HG03342 (cell line): Measurements from ENCODE around the gene MRPS10.
"Not testable (repeated sequence)": the region's sequence is repeated elsewhere in the genome, so short reads cannot be mapped to it uniquely, and the experiment has no call there.

Experiments used
- ATAC-seq: cut with Tn5 transposase; IDR thresholded peaks from one replicate; pipeline ENCODE4 v1.9.1; 2021; ENCODE audit warnings: mild to moderate bottlenecking, moderate library complexity; ENCODE audit not compliant: unreplicated experiment

MRPS10 gene

DNA sequence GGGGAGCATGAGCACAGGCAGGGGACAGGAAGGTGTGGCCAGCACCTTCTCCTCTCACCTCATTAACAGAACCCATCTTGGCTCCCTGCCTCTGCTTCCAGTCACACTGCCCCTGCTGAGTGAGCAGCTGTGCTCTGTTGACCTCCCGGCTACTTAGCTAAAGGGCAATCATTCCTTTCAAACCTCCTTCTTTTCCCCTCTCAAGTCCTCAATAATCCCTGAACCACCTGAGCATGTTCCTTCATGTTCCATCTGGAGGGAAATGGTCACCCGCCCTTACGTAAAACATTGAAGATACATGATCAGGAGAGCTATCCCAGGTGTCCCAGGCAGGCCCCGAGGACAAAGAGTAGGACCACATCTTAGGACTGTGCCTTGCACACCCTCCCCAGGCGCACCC, 21.7 kb upstream of the MRPS10 start:
- ATAC-seq = no peak

DNA sequence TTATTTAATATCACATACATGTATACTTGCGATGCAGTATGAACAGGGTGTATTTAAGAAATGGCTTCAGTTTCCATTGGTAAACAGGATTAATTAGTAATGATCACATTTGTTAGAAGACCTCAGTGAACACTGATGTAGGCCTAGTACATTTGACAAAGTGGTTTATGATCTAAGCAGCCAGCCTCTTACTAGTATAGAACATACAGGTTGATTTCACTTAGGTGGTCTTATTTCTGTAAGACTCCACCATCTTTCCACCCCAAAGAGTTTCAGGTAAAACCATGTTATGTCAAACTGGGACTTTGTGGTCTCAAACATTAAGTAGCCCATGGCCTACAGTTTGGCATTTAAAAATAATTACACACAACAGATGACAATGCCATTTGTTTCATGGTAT, 20.2 kb upstream of the MRPS10 start:
- no peak for ATAC-seq

- ATAC-seq = no peak
Observed at GRCh38 chr6:42236682-42237473, 19.2 kb upstream of the MRPS10 start.

DNA sequence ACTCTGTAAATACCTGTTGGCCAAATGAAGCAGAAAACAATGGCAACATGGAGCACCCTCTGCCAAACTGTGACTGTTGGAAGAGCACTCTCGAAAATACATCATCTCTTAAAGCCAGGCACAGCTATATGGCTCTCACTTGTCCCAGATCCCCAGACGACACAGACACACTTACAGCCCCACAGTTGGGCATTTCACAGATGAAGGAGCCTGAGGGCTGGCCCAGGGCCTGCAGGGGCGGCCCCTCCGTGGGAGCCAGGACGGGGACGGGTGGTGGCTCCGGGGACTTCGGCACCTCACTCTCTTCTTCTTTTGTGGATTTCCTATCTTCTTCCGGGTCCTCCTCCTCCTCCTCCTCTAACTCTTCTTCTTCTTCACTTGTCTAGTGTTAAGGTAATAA, 18.4 kb upstream of the MRPS10 start:
- ATAC-seq = no peak

DNA sequence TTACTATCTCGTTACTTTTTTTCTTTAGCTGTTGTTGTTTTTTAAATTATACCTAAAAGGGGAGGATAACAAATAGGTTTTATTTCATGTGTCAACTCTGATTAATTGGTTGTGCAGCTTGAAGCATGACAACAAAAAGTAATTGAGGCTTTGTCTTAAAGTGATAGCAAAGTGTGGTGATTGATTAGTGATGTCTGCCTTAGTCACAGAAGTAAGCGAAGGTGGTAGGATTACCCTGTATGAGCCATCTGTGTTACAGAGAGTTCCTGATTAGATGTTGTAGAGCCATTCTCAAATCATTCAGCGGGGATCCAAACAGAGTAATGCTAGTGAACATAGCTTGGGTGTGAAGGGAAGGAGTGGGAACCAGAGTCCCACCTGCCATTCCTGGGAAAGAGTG, 14.4 kb upstream of the MRPS10 start:
- no peak for ATAC-seq

- ATAC-seq = no peak
Observed at GRCh38 chr6:42230345-42231321, 13.0 kb upstream of the MRPS10 start.

GRCh38 chr6:42229506-42230119, 12.0 kb upstream of the MRPS10 start:
- no peak for ATAC-seq

- no peak for ATAC-seq
Observed at GRCh38 chr6:42228305-42228704, 10.6 kb upstream of the MRPS10 start.

- ATAC-seq = no peak
Observed at GRCh38 chr6:42227173-42227850, 9.7 kb upstream of the MRPS10 start.

DNA sequence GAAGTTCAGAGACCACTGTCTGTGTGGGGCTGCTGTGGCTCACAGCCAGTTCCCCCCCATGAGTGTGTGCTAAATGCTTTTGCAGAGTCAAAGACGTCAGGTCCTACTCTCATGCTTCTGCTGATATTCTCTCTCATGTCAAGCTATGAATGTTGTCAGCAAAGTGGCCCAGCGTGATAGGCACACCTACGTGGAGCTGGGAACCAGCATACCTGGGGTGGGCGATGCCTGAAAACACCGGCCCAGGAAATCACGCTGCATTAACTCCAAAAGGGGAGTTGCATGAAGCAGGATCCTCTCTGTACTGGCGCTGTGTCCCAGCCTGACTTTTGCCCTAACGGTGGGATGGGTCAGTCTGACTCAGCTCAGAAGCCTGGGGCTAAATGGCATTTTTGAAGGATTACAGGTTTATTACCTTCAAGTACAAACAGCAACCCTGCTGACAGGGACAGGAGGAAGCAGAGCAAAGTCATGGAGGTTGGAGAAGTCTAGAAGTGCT, 9.0 kb upstream of the MRPS10 start:
- ATAC-seq = no peak

- no peak for ATAC-seq
Observed at GRCh38 chr6:42226161-42226611, 8.5 kb upstream of the MRPS10 start.

DNA sequence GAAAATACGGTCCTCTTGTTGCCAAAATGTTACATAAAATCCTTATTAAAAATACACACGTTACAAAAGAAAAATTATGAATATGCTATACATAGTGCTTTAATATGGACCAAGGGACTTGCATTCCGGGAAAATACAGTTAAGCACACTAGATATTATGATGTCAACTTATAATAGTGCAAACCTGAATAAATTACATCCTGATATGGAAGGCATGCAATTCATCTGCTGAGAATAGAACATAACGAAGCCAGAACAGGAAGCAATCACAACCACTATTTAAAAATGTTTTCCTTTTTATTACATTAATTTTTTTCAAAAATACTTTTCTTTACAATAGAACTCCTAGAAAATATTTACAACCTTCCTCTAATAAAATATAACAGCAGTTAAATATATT, 7.8 kb upstream of the MRPS10 start:
- no peak for ATAC-seq

- ATAC-seq = no peak
Observed at GRCh38 chr6:42225029-42225339, 7.3 kb upstream of the MRPS10 start.

- ATAC-seq = peak; percentile 90
Observed at GRCh38 chr6:42224222-42225028, 6.8 kb upstream of the MRPS10 start.

- ATAC-seq = no peak
Observed at GRCh38 chr6:42222448-42222847, 4.8 kb upstream of the MRPS10 start.

- no peak for ATAC-seq
Observed at GRCh38 chr6:42221546-42221945, 3.9 kb upstream of the MRPS10 start.

GRCh38 chr6:42220807-42221206, 3.1 kb upstream of the MRPS10 start:
- no peak for ATAC-seq

DNA sequence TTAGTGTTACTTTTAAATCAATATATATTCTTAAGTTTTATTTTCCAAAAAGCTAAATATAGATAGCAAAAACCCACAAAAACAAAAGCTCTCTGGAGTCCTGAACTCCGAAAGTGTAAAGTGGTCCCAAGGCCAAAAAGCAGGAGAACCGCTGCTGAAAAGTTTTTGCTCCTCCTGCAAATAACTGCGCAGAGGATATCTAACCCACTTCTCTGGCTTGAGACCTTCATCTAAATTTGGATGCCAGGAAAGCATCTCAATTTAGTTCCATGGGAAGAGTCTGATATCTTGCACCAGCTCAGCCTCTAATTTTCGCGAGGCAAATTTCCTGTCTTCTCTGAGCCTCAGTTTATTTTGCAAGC, 523 bp downstream of the MRPS10 start:
- ATAC-seq = no peak

DNA sequence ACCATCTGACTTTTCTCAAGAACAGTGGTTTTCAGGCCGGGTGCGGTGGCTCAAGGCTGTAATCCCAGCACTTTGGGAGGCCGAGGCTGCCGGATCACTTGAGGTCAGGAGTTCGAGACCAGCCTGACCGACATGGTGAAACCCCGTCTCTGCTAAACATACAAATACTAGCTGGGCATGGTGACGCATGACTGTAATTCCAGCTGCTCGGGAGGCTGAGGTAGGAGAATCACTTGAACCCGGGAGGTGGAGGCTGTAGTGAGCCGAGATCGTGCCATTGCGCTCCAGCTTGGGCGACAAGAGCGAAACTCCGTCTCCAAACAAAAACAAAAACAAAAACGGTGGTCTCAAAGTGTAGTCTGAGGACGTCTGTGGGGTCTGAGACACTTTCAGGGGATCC, 1.2 kb downstream of the MRPS10 start:
- ATAC-seq = not testable (repeated sequence)

DNA sequence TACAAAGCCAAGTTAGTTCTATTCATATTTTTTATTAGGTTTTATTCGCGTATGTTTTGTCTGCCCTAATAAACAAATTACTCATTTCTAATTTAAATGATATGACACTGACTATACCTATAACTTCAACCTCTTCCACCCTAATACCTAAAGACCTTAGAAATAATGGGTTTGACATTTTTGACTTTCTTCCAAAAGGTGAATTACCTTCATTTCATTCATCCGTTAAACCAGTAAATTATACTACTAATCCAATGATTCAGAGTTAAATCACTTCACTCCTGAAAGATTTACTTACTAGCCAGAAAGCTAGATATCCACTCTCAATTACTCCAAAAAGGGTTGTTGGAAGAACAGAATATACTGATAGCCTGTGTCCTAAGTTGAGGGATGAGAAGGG, 5.2 kb downstream of the MRPS10 start:
- no peak for ATAC-seq
